Neural progenitor cell (in vitro differentiated cells): ENCODE measurements around the gene MYO9B. TPM values are rescaled to one million over a fixed set of nuclear protein-coding genes. Genes with fewer than 3 reads are reported as not detected.
A peak's percentile ranks its signal among the peaks of the same experiment; 100 is the strongest.

Experiments
- DNase-seq: peaks from one replicate; pipeline ENCODE4 v3.0.0-alpha.2; 2016; ENCODE audit warnings: low spot score
- H2AFZ ChIP-seq: fragments of 200-600 bp; sonication (generic); replicated peaks from 2 replicates; pipeline ENCODE4 v1.6.1; 2016; ENCODE audit warnings: antibody characterized with exemption
- H3F3A ChIP-seq: fragments of 200-600 bp; sonication (generic); 2 replicates; pipeline ENCODE4 v1.6.1; 2016; ENCODE audit warnings: antibody characterized with exemption, low read depth
- H3K27ac ChIP-seq: fragments of 200-600 bp; sonication (generic); 2 replicates; pipeline ENCODE4 v1.5.1; 2016; ENCODE audit warnings: mild to moderate bottlenecking
- H3K27me3 ChIP-seq: fragments of 200-600 bp; sonication (generic); 2 replicates; pipeline ENCODE4 v1.6.1; 2016; ENCODE audit warnings: mild to moderate bottlenecking, moderate library complexity
- H3K36me3 ChIP-seq: fragments of 200-600 bp; sonication (generic); 2 replicates; pipeline ENCODE4 v1.5.1; 2016
- H3K4me1 ChIP-seq: fragments of 200-600 bp; sonication (generic); 2 replicates; pipeline ENCODE4 v1.6.1; 2016; ENCODE audit warnings: mixed run types
- H3K4me2 ChIP-seq: fragments of 200-600 bp; sonication (generic); 2 replicates; pipeline ENCODE4 v1.6.1; 2016
- H3K4me3 ChIP-seq: fragments of 200-600 bp; sonication (generic); 2 replicates; pipeline ENCODE4 v1.5.1; 2016
- H3K79me2 ChIP-seq: fragments of 200-600 bp; sonication (generic); 2 replicates; pipeline ENCODE4 v1.6.1; 2016; ENCODE audit warnings: low read depth
- H3K9ac ChIP-seq: fragments of 200-600 bp; sonication (generic); 2 replicates; pipeline ENCODE4 v1.6.1; 2016
- H3K9me3 ChIP-seq: fragments of 200-600 bp; sonication (generic); 2 replicates; pipeline ENCODE4 v1.5.1; 2016; ENCODE audit warnings: low read depth
- H4K20me1 ChIP-seq: fragments of 200-600 bp; sonication (generic); 2 replicates; pipeline ENCODE4 v1.6.1; 2016; ENCODE audit warnings: low read depth
- H3K27ac Mint-ChIP-seq: 3 replicates; pipeline ENCODE4 v1.8.0; 2021; ENCODE audit warnings: mixed read lengths
- H3K27me3 Mint-ChIP-seq: 2 replicates; pipeline ENCODE4 v1.8.0; 2022; ENCODE audit warnings: low read depth, mild to moderate bottlenecking, inconsistent platforms, moderate library complexity, mixed read lengths; ENCODE audit not compliant: insufficient read depth
- H3K36me3 Mint-ChIP-seq: 3 replicates; pipeline ENCODE4 v1.8.0; 2021; ENCODE audit warnings: mixed read lengths
- H3K4me1 Mint-ChIP-seq: 3 replicates; pipeline ENCODE4 v1.8.0; 2021; ENCODE audit warnings: mixed read lengths
- H3K4me3 Mint-ChIP-seq: 3 replicates; pipeline ENCODE4 v1.8.0; 2021; ENCODE audit warnings: mild to moderate bottlenecking, moderate library complexity, mixed read lengths
- H3K9me3 Mint-ChIP-seq: 3 replicates; pipeline ENCODE4 v1.8.0; 2020; ENCODE audit warnings: mixed read lengths
- EZH2 ChIP-seq: fragments of 200-600 bp; sonication (generic); IDR thresholded peaks from 2 replicates; pipeline ENCODE4 v1.6.1; 2017; ENCODE audit warnings: antibody characterized with exemption, mild to moderate bottlenecking, moderate library complexity
- EZH2phosphoT487 ChIP-seq: fragments of 200-600 bp; sonication (generic); IDR thresholded peaks from 2 replicates; pipeline ENCODE4 v1.6.1; 2017; ENCODE audit warnings: antibody characterized with exemption
- total RNA-seq: library from RNA; depleted of rRNA; stranded (reverse); fragments of >200 nt; gene quantifications from 2 replicates; pipeline ENCODE4 v1.2.3, GENCODE V29; 2015; ENCODE audit warnings: low replicate concordance
- TF ChIP-seq, protein P1 (sequence below): fragments of 200-600 bp; sonication (generic); IDR thresholded peaks from 2 replicates; pipeline ENCODE4 v1.5.1; 2017; ENCODE audit warnings: antibody characterized with exemption, mild to moderate bottlenecking

MYO9B gene
- total RNA-seq, 1 donor from 2014 or later = 38.5 TPM

DNA sequence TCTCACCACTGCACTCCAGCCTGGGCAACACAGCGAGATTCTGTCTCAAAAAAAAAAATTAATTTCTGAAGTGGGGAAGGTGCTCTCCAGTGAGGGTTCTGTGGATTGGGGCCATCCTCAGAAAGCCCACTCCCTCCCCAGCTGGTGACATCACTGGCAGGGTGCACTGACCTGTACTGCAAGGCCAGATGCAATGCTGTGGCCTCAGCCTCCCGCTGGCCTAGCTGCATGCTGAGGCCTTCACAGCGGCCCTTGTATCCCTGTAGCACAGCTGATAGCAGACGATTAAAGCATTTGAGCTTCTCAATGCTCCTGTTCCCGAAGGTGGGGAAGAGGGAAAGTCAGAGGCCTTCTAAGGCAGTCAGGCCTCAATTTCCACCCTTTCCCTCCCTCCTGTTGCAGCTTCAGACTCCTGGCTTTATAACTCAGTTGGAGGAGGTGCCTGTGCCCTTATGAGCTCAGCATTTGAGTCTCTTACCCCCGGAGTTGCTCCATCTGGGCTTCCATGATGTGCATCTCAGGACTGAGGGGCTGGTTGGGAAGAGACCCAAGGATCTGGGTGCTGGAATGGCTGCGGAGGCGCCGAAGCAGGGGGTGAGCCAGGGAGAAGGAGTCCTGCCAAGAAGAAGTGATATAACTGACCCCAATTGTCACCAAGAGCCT, 183.7 kb downstream of the MYO9B start:
- no peaks in the 10 kb centered on the region for H3K27me3 ChIP-seq
- no peak for DNase-seq
- no peaks in the 10 kb centered on the region for H3F3A ChIP-seq
- no peaks in the 10 kb centered on the region for H3K4me1 ChIP-seq
- H3K27ac Mint-ChIP-seq = no peak overlapping the region
- H3K36me3 Mint-ChIP-seq = no peaks in the 10 kb centered on the region
- H3K4me1 Mint-ChIP-seq = peaks cover 16% of the 10 kb centered on the region
- no peak overlapping the region for H3K4me3 ChIP-seq
- no peak overlapping the region for H3K9ac ChIP-seq
- H3K79me2 ChIP-seq = no peaks in the 10 kb centered on the region
- H3K4me3 Mint-ChIP-seq = no peak overlapping the region
- no peaks in the 10 kb centered on the region for H3K9me3 ChIP-seq
- H4K20me1 ChIP-seq = no peaks in the 10 kb centered on the region
- no peaks in the 10 kb centered on the region for H3K9me3 Mint-ChIP-seq
- no peak overlapping the region for H2AFZ ChIP-seq
- TF ChIP-seq EZH2 (no peak), EZH2phosphoT487 (no peak)
- TF ChIP-seq, protein P1, sequence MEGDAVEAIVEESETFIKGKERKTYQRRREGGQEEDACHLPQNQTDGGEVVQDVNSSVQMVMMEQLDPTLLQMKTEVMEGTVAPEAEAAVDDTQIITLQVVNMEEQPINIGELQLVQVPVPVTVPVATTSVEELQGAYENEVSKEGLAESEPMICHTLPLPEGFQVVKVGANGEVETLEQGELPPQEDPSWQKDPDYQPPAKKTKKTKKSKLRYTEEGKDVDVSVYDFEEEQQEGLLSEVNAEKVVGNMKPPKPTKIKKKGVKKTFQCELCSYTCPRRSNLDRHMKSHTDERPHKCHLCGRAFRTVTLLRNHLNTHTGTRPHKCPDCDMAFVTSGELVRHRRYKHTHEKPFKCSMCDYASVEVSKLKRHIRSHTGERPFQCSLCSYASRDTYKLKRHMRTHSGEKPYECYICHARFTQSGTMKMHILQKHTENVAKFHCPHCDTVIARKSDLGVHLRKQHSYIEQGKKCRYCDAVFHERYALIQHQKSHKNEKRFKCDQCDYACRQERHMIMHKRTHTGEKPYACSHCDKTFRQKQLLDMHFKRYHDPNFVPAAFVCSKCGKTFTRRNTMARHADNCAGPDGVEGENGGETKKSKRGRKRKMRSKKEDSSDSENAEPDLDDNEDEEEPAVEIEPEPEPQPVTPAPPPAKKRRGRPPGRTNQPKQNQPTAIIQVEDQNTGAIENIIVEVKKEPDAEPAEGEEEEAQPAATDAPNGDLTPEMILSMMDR = no peak
- no peaks in the 10 kb centered on the region for H3K36me3 ChIP-seq
- H3K4me2 ChIP-seq = no peak overlapping the region
- no peak overlapping the region for H3K27ac ChIP-seq
- H3K27me3 Mint-ChIP-seq = peaks cover 10% of the 10 kb centered on the region

DNA sequence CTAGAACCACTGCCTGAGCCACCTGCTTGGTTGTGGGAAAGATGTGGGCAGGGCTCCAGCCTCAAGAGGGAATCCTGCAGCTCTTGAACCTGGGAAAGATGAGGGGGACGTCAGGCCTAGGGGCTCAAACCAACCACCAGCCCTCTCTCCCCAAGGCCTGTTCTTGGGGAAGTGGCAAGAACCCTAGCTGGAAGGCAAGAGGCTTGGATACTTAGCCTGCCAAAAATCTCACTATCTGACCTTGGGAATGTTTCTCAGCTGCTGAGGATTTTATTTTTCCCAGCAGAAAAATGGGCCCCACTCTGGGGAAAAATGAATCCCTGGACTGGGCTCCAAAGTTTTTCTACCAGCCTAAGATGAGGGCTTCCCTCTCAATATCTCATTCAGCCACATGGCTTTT, 184.4 kb downstream of the MYO9B start:
- Mint-ChIP-seq H3K9me3 (no peaks in the 10 kb centered on the region), H3K36me3 (no peaks in the 10 kb centered on the region), H3K27me3 (peaks cover 12% of the 10 kb centered on the region), H3K27ac (no peak overlapping the region), H3K4me3 (no peak overlapping the region), H3K4me1 (peaks cover 18% of the 10 kb centered on the region)
- H3K4me3 ChIP-seq = no peak overlapping the region
- no peak overlapping the region for H3K27ac ChIP-seq
- no peaks in the 10 kb centered on the region for H3K4me1 ChIP-seq
- no peak overlapping the region for H3K4me2 ChIP-seq
- H2AFZ ChIP-seq = no peak overlapping the region
- peaks cover 2% of the 10 kb centered on the region for H3F3A ChIP-seq
- H3K36me3 ChIP-seq = no peaks in the 10 kb centered on the region
- DNase-seq = no peak
- TF ChIP-seq EZH2 = no peak
- no peak for TF ChIP-seq EZH2phosphoT487
- TF ChIP-seq, protein P1 = no peak
- no peaks in the 10 kb centered on the region for H3K79me2 ChIP-seq
- no peak overlapping the region for H3K9ac ChIP-seq
- H3K9me3 ChIP-seq = no peaks in the 10 kb centered on the region
- no peaks in the 10 kb centered on the region for H4K20me1 ChIP-seq
- no peaks in the 10 kb centered on the region for H3K27me3 ChIP-seq

- Mint-ChIP-seq H3K36me3 (no peaks in the 10 kb centered on the region), H3K27me3 (peaks cover 12% of the 10 kb centered on the region), H3K9me3 (no peaks in the 10 kb centered on the region), H3K27ac (no peak overlapping the region), H3K4me3 (peak overlapping the region; percentile 0), H3K4me1 (peaks cover 18% of the 10 kb centered on the region)
- H3K4me3 ChIP-seq = no peak overlapping the region
- no peak overlapping the region for H3K9ac ChIP-seq
- peak overlapping the region; percentile 13 for H2AFZ ChIP-seq
- no peaks in the 10 kb centered on the region for H3K27me3 ChIP-seq
- no peaks in the 10 kb centered on the region for H4K20me1 ChIP-seq
- H3K9me3 ChIP-seq = no peaks in the 10 kb centered on the region
- no peaks in the 10 kb centered on the region for H3K4me1 ChIP-seq
- peak; percentile 89 for DNase-seq
- no peaks in the 10 kb centered on the region for H3K36me3 ChIP-seq
- TF ChIP-seq, protein P1 = peak; percentile 90
- no peak for TF ChIP-seq EZH2
- H3F3A ChIP-seq = peaks cover 9% of the 10 kb centered on the region
- H3K27ac ChIP-seq = no peak overlapping the region
- no peak overlapping the region for H3K4me2 ChIP-seq
- no peaks in the 10 kb centered on the region for H3K79me2 ChIP-seq
Measured at GRCh38 chr19:17260842-17261325, 185.3 kb downstream of the MYO9B start.
